ENCODE measurements around the gene ADGRV1. TPM values are rescaled to one million over a fixed set of nuclear protein-coding genes. Genes with fewer than 3 reads are reported as not detected.
A peak's percentile ranks its signal among the peaks of the same experiment; 100 is the strongest.
"Not testable (repeated sequence)": the region's sequence is repeated elsewhere in the genome, so short reads cannot be mapped to it uniquely, and the experiment has no call there.

Gene ADGRV1
- total RNA-seq, 1 donor: 0.18 TPM

GRCh38 chr5:91042936-91043255 lies 484.3 kb downstream of the ADGRV1 start:
- H3K4me3 ChIP-seq (ENCODE audit: low read depth, low read length): no peak overlapping the region
- TF ChIP-seq, protein P1, sequence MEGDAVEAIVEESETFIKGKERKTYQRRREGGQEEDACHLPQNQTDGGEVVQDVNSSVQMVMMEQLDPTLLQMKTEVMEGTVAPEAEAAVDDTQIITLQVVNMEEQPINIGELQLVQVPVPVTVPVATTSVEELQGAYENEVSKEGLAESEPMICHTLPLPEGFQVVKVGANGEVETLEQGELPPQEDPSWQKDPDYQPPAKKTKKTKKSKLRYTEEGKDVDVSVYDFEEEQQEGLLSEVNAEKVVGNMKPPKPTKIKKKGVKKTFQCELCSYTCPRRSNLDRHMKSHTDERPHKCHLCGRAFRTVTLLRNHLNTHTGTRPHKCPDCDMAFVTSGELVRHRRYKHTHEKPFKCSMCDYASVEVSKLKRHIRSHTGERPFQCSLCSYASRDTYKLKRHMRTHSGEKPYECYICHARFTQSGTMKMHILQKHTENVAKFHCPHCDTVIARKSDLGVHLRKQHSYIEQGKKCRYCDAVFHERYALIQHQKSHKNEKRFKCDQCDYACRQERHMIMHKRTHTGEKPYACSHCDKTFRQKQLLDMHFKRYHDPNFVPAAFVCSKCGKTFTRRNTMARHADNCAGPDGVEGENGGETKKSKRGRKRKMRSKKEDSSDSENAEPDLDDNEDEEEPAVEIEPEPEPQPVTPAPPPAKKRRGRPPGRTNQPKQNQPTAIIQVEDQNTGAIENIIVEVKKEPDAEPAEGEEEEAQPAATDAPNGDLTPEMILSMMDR (IDR thresholded peaks at IDR 0.05; ENCODE audit: insufficient read depth, low read length): no peak

GRCh38 chr5:91048073-91048472 lies 489.5 kb downstream of the ADGRV1 start:
- no peak for DNase-seq (ENCODE audit: low read depth)

More at GRCh38 chr5:91042936-91043255, 484.3 kb downstream of the ADGRV1 start:
- DNase-seq (ENCODE audit: low read depth): no peak

DNA sequence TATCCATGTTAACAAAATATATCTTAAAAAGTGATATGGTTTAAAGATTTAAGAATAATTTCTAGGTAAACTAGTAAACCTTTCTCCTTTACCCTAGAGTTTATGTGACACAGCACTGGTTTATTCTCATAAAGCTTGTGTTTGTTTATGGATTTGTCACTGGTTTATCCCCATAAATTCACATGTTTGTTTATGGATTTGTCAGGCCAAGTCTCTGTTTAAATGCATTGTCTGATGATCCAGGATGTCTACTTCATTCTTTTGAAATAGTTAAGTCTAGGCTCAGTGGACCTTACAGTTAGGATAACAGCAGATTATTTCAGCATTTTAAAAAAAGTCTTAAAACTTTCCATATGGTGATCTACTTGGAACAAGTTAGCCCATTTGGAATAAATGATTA lies 490.5 kb downstream of the ADGRV1 start:
- TF ChIP-seq, protein P1 (IDR thresholded peaks at IDR 0.05; ENCODE audit: insufficient read depth, low read length): no peak

More at GRCh38 chr5:91048073-91048472, 489.5 kb downstream of the ADGRV1 start:
- TF ChIP-seq, protein P1 (IDR thresholded peaks at IDR 0.05; ENCODE audit: insufficient read depth, low read length): no peak
- H3K4me3 ChIP-seq (ENCODE audit: low read depth, low read length): no peak overlapping the region

GRCh38 chr5:91049800-91050199 lies 491.2 kb downstream of the ADGRV1 start:
- TF ChIP-seq, protein P1 (IDR thresholded peaks at IDR 0.05; ENCODE audit: insufficient read depth, low read length): no peak
- H3K4me3 ChIP-seq (ENCODE audit: low read depth, low read length): no peak overlapping the region
- DNase-seq (ENCODE audit: low read depth): peak; percentile 16

More for the DNA sequence above, 490.5 kb downstream of the ADGRV1 start:
- no peak overlapping the region for H3K4me3 ChIP-seq (ENCODE audit: low read depth, low read length)
- no peak for DNase-seq (ENCODE audit: low read depth)

DNA sequence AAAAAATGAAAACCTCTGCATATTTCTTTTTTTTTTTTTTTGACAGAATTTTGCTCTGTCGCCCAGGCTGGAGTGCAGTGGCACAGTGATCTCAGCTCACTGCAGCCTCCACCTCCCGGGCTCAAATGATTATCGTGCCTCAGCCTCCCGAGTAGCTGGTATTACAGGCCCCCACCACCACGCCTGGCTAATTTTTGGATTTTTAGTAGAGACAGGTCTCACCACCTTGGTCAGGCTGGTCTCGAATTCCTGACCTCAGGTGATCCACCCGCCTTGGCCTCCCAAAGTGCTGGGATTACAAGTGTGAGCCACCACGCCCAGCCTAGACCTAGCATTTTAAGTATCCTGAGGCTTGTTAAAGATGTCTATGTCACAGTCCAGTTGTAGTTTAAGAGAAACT lies 493.8 kb downstream of the ADGRV1 start:
- H3K4me3 ChIP-seq (ENCODE audit: low read depth, low read length); DNase-seq (ENCODE audit: low read depth): not testable (repeated sequence)

DNA sequence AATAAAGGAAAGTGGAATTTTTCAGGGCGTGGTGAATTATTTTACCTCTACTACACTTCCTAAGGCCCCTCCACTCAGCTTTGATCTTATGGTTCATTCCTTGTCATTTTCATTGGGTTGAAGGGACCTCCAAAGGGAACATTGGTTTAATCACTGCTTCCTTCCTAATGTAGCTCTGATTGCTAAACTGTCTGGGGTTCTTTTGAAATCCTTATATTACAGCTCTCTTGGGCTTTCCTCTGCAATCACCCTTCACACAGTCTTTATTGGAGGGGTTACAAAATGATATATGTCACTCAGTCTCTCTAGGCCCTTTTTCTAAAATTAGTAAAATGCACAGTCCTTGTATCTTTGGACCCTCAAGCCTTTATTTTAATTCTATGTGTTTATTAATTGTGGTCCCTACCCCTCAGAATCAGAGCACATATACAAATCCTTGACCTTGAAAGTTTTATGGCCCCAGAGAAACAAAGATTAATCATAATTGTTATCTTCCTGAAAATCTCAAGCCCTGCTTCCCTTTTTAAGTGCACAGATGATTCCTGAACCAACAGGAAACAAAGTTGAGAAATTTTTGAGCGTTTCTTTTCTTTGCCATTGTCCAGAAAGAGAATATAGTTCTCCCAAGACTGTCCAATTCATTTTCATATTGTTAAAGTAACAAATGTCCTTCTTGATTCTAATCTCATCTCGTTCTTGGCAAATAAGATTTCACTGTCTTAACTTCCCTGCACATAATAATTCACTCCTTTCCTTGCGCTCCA lies 494.6 kb downstream of the ADGRV1 start:
- TF ChIP-seq, protein P1 (IDR thresholded peaks at IDR 0.05; ENCODE audit: insufficient read depth, low read length): no peak
- no peak for DNase-seq (ENCODE audit: low read depth)
- H3K4me3 ChIP-seq (ENCODE audit: low read depth, low read length): no peak overlapping the region

DNA sequence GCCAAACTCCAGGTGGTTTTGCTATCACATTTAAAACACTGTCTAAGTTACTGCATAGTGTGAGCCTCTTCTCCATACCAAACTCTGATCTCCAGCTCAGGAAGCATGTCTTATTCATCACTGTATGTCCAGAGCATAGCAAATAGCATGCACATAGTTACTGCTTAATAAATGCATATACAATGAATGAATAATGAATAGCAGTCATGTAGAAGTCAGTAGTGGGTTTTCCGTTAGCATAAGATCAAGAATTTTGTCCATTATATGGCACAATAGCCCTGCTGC lies 495.1 kb downstream of the ADGRV1 start:
- DNase-seq (ENCODE audit: low read depth): no peak
- H3K4me3 ChIP-seq (ENCODE audit: low read depth, low read length): no peak overlapping the region
- TF ChIP-seq, protein P1 (IDR thresholded peaks at IDR 0.05; ENCODE audit: insufficient read depth, low read length): no peak
